Body of pancreas (tissue), 4 donors: ENCODE results near the gene HOXB1. TPM values are rescaled to one million over a fixed set of nuclear protein-coding genes. Genes with fewer than 3 reads are reported as not detected.

Experiments
- ATAC-seq: fragments of 150-250 bp; one replicate; pipeline ENCODE4 v1.9.1; 2016
- DNase-seq, 4 donors: peaks; one replicate each; pipeline ENCODE4 v3.0.0-alpha.2; 2019
- H3K27ac ChIP-seq, 4 donors: fragments of 200-600 bp; sonication (generic); 1 replicate in 3 of 4; 2 replicates in 1 of 4; pipeline versions ENCODE4 v1.5.1 to v1.6.1; 2016 to 2019; ENCODE audit warnings: mild to moderate bottlenecking in 1 of 4, mixed read lengths in 1 of 4, moderate library complexity in 1 of 4
- H3K27me3 ChIP-seq, 2 donors: fragments of 200-600 bp; sonication (generic); one replicate each; pipeline ENCODE4 v1.6.0; 2016; ENCODE audit warnings: mild to moderate bottlenecking in 1 of 2
- H3K36me3 ChIP-seq, 2 donors: fragments of 200-600 bp; sonication (generic); replicated peaks in 1 of 2; 2 replicates each; pipeline ENCODE4 v1.5.1; 2016; ENCODE audit warnings: low read depth in 2 of 2; ENCODE audit not compliant: insufficient read depth in 1 of 2
- H3K4me1 ChIP-seq: fragments of 200-600 bp; sonication (generic); one replicate; pipeline ENCODE4 v1.6.0; 2016
- H3K4me3 ChIP-seq, 2 donors: fragments of 200-600 bp; sonication (generic); 1 replicate in 1 of 2; 2 replicates in 1 of 2; pipeline ENCODE4 v1.5.1; 2016 to 2019
- H3K9me3 ChIP-seq, 3 donors: fragments of 200-600 bp; sonication (generic); 1 replicate in 2 of 3; 2 replicates in 1 of 3; pipeline ENCODE4 v1.5.1; 2016
- POLR2A ChIP-seq, 3 donors: fragments of 450-650 bp; IDR thresholded peaks; one replicate each; pipeline ENCODE4 v1.6.1; 2016; ENCODE audit warnings: antibody characterized with exemption in 3 of 3, mild to moderate bottlenecking in 2 of 3
- WGBS, 2 donors: methylation state at CpG; one replicate each; pipeline ENCODE4 v1.1.5; 2017; 5-methylcytosine and 5-hydroxymethylcytosine counted together
- intact Hi-C: fragments of 100-400 bp; cut with DNase I; formaldehyde crosslinking; loops from one replicate; pipeline ENCODE4 v1.15.1; 2023
- total RNA-seq, 2 donors: library from RNA; depleted of rRNA; stranded (reverse); fragments of >200 nt; gene quantifications; one replicate each; pipeline ENCODE4 v1.1.0, GENCODE V29; 2016
- TF ChIP-seq, protein P1 (sequence below), 7 experiments: fragments of 450-650 bp in 4 of 7; fragments of 200-600 bp in 3 of 7; sonication (generic) in 3 of 7; IDR thresholded peaks; one replicate each; pipeline ENCODE4 v1.5.1; 2016 to 2019; ENCODE audit warnings: antibody characterized with exemption in 7 of 7

The HOXB1 gene
- total RNA-seq, 2 donors from 2014 or later, result not detected

DNA sequence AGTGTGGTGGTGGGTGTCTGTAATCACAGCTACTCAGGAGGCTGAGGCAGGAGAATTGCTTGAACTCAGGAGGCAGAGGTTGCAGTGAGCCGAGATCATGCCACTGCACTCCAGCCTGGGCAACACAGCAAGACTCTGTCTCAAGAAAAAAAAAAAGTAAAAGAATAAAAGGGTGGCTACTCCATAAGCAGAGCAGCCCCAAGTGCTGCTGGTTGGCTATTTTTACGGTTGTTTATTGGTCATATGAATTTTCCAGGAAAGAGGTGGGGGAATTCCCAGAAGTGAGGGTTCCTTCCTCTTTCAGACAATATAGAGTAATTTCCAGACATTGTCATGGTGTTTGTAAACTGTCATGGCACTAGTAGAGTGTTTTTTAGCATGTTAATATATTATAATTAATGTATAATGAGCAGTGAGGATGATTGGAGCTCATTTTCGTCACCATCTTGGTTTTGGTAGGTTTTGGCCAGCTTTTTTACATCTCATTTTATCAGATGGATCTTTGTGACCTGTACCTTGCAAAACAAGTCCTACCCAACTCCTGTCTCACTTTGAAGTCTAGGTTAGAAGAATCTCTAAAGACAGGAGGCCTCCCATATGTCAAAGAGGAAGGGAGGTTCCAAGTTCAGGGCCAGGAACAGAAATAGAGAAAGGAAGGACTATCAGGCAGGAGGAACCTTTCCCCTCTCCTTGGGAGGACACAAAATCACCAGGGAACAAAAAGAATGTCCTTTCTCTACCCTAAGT lies 39.1 kb downstream of the HOXB1 start:
- intact Hi-C loops, result no loop called here
- WGBS, 2 donors, result 67 to 72% methylated on average over 3 of the region's 3 CpGs
- H3K36me3 ChIP-seq, result no peaks in the 10 kb centered on the region

GRCh38 chr17:48490451-48490892 lies 40.3 kb downstream of the HOXB1 start:
- ATAC-seq, result no peak
- DNase-seq, result no peak
- Histone ChIP-seq H3K27ac (no peak overlapping the region), H3K27me3 (peaks cover 0 to 7% of the 10 kb centered on the region in 2 donors), H3K36me3 (no peaks in the 10 kb centered on the region), H3K4me1 (peaks cover 9% of the 10 kb centered on the region), H3K9me3 (no peaks in the 10 kb centered on the region), H3K4me3 (no peak overlapping the region)
- intact Hi-C loops, result no loop called here
- 52 to 55% methylated on average over 2 of the region's 2 CpGs for WGBS, 2 donors
- TF ChIP-seq, protein P1, sequence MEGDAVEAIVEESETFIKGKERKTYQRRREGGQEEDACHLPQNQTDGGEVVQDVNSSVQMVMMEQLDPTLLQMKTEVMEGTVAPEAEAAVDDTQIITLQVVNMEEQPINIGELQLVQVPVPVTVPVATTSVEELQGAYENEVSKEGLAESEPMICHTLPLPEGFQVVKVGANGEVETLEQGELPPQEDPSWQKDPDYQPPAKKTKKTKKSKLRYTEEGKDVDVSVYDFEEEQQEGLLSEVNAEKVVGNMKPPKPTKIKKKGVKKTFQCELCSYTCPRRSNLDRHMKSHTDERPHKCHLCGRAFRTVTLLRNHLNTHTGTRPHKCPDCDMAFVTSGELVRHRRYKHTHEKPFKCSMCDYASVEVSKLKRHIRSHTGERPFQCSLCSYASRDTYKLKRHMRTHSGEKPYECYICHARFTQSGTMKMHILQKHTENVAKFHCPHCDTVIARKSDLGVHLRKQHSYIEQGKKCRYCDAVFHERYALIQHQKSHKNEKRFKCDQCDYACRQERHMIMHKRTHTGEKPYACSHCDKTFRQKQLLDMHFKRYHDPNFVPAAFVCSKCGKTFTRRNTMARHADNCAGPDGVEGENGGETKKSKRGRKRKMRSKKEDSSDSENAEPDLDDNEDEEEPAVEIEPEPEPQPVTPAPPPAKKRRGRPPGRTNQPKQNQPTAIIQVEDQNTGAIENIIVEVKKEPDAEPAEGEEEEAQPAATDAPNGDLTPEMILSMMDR (IDR thresholded peaks at IDR 0.05), result no peak
- TF ChIP-seq POLR2A (IDR thresholded peaks at IDR 0.05), result no peak

More for the DNA sequence above, 39.1 kb downstream of the HOXB1 start:
- H3K4me3 ChIP-seq, result no peak overlapping the region
- TF ChIP-seq POLR2A (IDR thresholded peaks at IDR 0.05), result no peak
- TF ChIP-seq, protein P1 (IDR thresholded peaks at IDR 0.05), result no peak
- H3K27ac ChIP-seq, result no peak overlapping the region
- DNase-seq, result no peak
- H3K4me1 ChIP-seq, result peaks cover 9% of the 10 kb centered on the region
- ATAC-seq, result no peak
- H3K27me3 ChIP-seq, result peaks cover 0 to 7% of the 10 kb centered on the region in 2 donors
- no peaks in the 10 kb centered on the region for H3K9me3 ChIP-seq

DNA sequence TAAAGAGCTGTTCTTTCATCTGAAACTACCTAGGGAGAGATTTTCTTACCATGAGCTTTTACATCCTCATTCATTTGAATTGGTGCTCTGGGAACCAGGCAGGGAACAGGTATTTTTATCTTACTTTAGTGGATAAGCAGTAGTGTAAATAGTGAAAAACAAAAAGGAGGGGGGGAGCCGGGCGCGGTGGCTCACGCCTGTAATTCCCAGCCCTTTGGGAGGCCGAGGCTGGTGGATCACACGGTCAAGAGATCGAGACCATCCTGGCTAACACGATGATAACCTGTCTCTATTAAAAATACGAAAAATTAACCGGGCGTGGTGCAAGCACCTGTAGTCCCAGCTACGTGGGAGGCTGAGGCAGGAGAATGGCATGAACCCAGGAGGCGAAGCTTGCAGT lies 41.0 kb downstream of the HOXB1 start:
- intact Hi-C loops, result no loop called here
- DNase-seq, result no peak
- peaks cover 9% of the 10 kb centered on the region for H3K4me1 ChIP-seq
- WGBS, 2 donors, result 55 to 60% methylated on average over 13 of the region's 13 CpGs
- H3K4me3 ChIP-seq, result no peak overlapping the region
- H3K36me3 ChIP-seq, result no peaks in the 10 kb centered on the region
- ATAC-seq, result no peak
- peaks cover 0 to 7% of the 10 kb centered on the region in 2 donors for H3K27me3 ChIP-seq
- TF ChIP-seq POLR2A (IDR thresholded peaks at IDR 0.05), result no peak
- TF ChIP-seq, protein P1 (IDR thresholded peaks at IDR 0.05), result no peak
- no peaks in the 10 kb centered on the region for H3K9me3 ChIP-seq
- H3K27ac ChIP-seq, result no peak overlapping the region

- peaks cover 9% of the 10 kb centered on the region for H3K4me1 ChIP-seq
- no peaks in the 10 kb centered on the region for H3K36me3 ChIP-seq
- H3K9me3 ChIP-seq, result no peaks in the 10 kb centered on the region
- intact Hi-C loops, result no loop called here
- DNase-seq (no peak), ATAC-seq (no peak)
- H3K27me3 ChIP-seq, result peaks cover 0 to 7% of the 10 kb centered on the region in 2 donors
- H3K27ac ChIP-seq, result no peak overlapping the region
- TF ChIP-seq POLR2A (IDR thresholded peaks at IDR 0.05), result no peak
- TF ChIP-seq, protein P1 (IDR thresholded peaks at IDR 0.05), result no peak
- no peak overlapping the region for H3K4me3 ChIP-seq
- WGBS, 2 donors, result 23 to 34% methylated on average over 3 of the region's 3 CpGs
These were observed 42.2 kb downstream of the HOXB1 start for GRCh38 chr17:48488548-48489106.
